ENCODE measurements around the gene RPS3.

DNA sequence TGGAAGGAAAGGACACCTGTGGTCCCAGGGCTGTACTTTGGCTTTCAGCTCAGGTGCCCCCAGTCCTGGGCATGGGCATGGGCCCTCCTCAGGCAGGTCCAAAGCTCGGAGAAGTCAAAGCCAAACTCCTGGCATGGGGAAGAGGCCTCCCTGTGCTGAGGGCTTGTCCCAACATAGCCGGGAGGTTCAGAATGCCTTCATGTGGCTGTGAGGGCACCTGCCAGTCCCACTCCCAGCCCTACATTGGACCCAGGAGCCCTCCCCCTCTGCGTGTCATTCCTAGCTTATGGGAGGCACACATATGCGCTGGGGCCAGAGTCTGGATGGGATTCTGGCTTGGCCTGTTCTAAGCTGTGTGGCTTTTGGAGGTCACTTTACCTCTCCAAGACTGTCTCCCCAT lies 34.7 kb downstream of the RPS3 start:
- TF ChIP-seq, protein P1, sequence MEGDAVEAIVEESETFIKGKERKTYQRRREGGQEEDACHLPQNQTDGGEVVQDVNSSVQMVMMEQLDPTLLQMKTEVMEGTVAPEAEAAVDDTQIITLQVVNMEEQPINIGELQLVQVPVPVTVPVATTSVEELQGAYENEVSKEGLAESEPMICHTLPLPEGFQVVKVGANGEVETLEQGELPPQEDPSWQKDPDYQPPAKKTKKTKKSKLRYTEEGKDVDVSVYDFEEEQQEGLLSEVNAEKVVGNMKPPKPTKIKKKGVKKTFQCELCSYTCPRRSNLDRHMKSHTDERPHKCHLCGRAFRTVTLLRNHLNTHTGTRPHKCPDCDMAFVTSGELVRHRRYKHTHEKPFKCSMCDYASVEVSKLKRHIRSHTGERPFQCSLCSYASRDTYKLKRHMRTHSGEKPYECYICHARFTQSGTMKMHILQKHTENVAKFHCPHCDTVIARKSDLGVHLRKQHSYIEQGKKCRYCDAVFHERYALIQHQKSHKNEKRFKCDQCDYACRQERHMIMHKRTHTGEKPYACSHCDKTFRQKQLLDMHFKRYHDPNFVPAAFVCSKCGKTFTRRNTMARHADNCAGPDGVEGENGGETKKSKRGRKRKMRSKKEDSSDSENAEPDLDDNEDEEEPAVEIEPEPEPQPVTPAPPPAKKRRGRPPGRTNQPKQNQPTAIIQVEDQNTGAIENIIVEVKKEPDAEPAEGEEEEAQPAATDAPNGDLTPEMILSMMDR (IDR thresholded peaks at IDR 0.05; ENCODE audit: extremely low read depth in 1 of 2, insufficient read depth in 1 of 2, low read depth in 1 of 2, low read length in 2 of 2): no peak
- no peak for TF ChIP-seq EZH2 (IDR thresholded peaks at IDR 0.05; ENCODE audit: borderline replicate concordance, low read depth, low read length, severe bottlenecking)

Measured in endothelial cell of umbilical vein (primary cell).